Activated naive CD8-positive, alpha-beta T cell (primary cell): ENCODE results near the gene TRIM27.
"Not testable (repeated sequence)": the region's sequence is repeated elsewhere in the genome, so short reads cannot be mapped to it uniquely, and the experiment has no call there.

Experiments used
- H3K27ac Mint-ChIP-seq: one replicate; pipeline ENCODE4 v1.8.0; 2021; ENCODE audit warnings: mixed read lengths
- H3K27me3 Mint-ChIP-seq: one replicate; pipeline ENCODE4 v1.8.0; 2021; ENCODE audit warnings: mixed read lengths
- H3K36me3 Mint-ChIP-seq: one replicate; pipeline ENCODE4 v1.8.0; 2021; ENCODE audit warnings: mixed read lengths
- H3K4me1 Mint-ChIP-seq: one replicate; pipeline ENCODE4 v1.8.0; 2021; ENCODE audit warnings: low read depth, mixed read lengths
- H3K4me3 Mint-ChIP-seq: one replicate; pipeline ENCODE4 v1.8.0; 2021; ENCODE audit warnings: mild to moderate bottlenecking, mixed read lengths
- H3K9me3 Mint-ChIP-seq: one replicate; pipeline ENCODE4 v1.8.0; 2021; ENCODE audit warnings: low read depth, mixed read lengths

The TRIM27 gene, protein sequence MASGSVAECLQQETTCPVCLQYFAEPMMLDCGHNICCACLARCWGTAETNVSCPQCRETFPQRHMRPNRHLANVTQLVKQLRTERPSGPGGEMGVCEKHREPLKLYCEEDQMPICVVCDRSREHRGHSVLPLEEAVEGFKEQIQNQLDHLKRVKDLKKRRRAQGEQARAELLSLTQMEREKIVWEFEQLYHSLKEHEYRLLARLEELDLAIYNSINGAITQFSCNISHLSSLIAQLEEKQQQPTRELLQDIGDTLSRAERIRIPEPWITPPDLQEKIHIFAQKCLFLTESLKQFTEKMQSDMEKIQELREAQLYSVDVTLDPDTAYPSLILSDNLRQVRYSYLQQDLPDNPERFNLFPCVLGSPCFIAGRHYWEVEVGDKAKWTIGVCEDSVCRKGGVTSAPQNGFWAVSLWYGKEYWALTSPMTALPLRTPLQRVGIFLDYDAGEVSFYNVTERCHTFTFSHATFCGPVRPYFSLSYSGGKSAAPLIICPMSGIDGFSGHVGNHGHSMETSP

DNA sequence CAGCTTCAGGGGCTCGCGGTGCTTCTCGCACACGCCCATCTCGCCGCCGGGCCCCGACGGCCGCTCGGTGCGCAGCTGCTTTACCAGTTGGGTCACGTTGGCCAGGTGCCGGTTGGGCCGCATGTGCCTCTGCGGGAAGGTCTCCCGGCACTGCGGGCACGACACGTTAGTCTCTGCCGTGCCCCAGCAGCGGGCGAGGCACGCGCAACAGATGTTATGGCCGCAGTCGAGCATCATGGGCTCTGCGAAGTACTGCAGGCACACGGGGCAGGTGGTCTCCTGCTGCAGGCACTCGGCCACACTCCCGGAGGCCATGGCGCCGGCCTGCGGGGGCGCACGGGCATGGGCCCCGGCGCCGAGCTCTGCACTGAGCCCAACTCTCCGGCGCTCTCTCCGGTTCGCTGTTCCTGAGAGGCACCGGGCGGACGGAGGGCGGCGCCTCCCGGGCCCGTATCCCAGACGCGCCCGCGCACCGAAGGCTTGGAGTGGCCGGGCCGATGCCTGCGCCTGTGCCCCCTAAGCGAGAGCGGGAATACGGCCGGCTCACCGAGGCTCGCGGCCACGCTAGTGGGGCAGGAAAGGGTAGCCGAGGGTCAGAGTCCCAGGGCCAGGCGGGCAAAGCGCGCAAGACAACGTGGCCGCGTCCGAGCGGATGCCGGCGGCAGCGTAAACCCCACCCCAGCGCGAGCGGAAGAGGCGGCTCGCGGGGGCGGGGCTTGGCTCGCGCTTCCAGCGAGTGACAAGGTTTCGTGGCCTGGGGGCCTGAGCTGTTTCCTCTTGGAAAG lies at the start of gene TRIM27:
TRIM27 (minus strand) TSS at position 668 of the 785 bp plus-strand sequence; CDS start at position 315, 353 bp downstream.
- peaks cover 7% of the 10 kb centered on the region for H3K36me3 Mint-ChIP-seq
- H3K27ac Mint-ChIP-seq: peak within 1 kb of the TSS; percentile 90
- H3K27me3 Mint-ChIP-seq: no peaks in the 10 kb centered on the region
- H3K4me1 Mint-ChIP-seq: peaks cover 41% of the 10 kb centered on the region
- no peaks in the 10 kb centered on the region for H3K9me3 Mint-ChIP-seq
- peak within 1 kb of the TSS; percentile 93 for H3K4me3 Mint-ChIP-seq

DNA sequence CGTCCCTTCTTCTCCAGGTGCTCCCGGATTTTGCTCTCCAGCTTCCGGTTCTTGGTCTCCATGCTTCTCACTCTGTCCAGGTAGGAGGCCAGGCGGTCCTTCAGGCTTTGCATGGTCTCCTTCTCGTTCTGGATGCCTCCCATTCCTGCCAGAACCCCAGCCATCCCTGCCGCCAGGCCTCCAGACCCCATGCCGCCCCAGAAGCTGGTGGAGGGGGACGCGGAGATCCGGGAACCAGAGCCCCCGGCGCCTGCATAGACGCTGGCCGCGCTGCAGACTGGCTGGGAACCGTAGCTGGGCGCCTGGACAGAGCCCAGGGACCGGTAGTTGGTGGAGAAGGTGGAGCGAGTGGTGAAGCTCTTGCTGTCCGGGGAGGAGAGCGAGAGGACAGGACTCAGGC lies 46.3 kb upstream of the TRIM27 start:
- H3K27ac Mint-ChIP-seq, H3K4me3 Mint-ChIP-seq, H3K4me1 Mint-ChIP-seq, H3K9me3 Mint-ChIP-seq, H3K36me3 Mint-ChIP-seq, H3K27me3 Mint-ChIP-seq: not testable (repeated sequence)

DNA sequence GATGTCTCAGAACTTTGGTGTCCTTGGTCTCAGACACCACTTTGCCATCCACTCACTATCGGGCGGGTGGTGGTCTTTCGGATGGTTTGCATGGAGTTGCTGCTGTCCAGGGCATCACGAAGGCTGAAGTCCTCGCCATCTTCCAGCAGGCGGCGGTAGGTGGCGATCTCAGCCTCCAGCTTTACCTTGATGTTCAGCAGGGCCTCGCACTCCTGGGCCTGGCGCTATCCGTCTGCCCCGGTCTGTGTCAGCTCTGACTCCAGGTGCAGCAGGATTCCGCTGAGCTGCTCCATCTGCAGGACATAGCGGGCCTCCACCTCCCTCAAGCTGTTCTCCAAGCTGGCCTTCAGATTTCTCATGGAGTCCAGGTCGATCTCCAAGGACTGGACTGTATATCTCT lies 45.3 kb upstream of the TRIM27 start:
- peaks cover 3% of the 10 kb centered on the region for H3K27me3 Mint-ChIP-seq
- no peaks in the 10 kb centered on the region for H3K4me1 Mint-ChIP-seq
- no peaks in the 10 kb centered on the region for H3K9me3 Mint-ChIP-seq
- no peak overlapping the region for H3K4me3 Mint-ChIP-seq
- no peak overlapping the region for H3K27ac Mint-ChIP-seq
- no peaks in the 10 kb centered on the region for H3K36me3 Mint-ChIP-seq

DNA sequence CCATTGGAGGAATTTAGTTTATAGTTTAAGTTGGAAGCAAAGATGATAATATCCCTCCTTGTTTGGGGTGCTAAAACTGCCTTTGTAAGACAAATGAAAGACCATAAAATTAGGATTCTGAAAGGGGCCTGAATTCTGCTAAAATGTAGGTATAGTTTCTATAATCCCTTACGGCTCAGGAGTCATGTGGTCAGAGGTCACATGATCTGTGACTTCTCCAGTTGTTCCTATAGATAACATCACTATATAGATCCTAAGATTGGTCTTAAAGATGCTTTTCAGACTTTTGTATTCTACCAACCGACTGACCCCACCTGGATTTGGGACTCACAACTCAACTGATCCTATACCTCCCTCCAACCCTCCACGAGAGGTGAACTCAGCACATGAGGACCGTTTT lies 44.7 kb upstream of the TRIM27 start:
- Mint-ChIP-seq H3K27me3 (peaks cover under 1% of the 10 kb centered on the region), H3K4me1 (no peaks in the 10 kb centered on the region), H3K27ac (no peak overlapping the region), H3K4me3 (no peak overlapping the region), H3K36me3 (no peaks in the 10 kb centered on the region), H3K9me3 (no peaks in the 10 kb centered on the region)

DNA sequence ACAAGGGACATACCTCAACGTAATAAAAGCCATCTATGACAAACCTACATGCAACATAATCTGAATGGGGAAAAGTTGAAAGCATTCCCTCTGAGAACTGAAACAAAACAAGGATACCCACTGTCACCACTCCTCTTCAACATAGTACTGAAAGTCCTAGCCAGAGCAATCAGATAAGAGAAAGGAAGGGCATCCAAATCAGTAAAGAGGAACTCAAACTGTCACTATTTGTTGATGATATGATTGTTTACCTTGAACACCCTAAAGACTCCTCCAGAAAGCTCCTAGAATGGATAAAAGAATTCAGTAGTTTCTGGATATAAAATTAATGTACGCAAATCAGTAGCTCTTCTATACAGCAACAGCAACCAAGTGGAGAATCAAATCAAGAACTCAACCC lies 41.9 kb upstream of the TRIM27 start:
- Mint-ChIP-seq H3K4me1 (no peaks in the 10 kb centered on the region), H3K9me3 (no peaks in the 10 kb centered on the region), H3K36me3 (peaks cover 3% of the 10 kb centered on the region), H3K4me3 (no peak overlapping the region), H3K27me3 (peaks cover 3% of the 10 kb centered on the region), H3K27ac (no peak overlapping the region)

DNA sequence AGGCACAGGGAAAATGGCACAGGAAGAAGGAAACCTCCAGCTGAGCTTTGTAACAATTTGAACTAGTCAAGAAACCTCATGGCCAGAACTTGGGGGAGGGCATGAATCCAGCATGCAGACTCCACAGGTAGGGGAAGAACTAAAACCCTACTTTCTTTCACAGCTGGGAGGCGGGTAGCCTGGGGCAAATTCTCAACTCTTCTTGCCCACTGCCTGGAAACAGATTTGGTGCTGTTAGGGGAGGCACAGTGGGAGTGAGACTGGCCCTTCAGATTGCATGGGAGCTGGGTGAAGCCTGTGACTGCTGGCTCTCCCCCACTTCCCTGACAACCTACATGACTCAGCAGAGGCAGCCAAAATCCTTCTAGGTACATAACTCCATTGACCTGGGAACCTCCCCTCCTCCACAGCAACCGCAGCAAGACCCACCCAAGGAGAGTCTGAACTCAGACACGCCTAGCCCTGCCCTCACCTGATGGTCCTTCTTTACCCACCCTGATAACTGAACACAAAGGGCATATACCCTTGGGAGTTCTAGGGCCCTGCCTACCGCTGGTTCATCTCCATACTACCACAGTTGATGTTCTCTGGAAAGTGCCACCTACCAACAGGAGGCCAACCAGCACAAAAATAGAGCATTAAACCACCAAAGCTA lies 37.2 kb upstream of the TRIM27 start:
- Mint-ChIP-seq H3K27me3 (peaks cover 5% of the 10 kb centered on the region), H3K9me3 (no peaks in the 10 kb centered on the region), H3K4me1 (no peaks in the 10 kb centered on the region), H3K36me3 (peaks cover 3% of the 10 kb centered on the region), H3K27ac (no peak overlapping the region), H3K4me3 (no peak overlapping the region)

DNA sequence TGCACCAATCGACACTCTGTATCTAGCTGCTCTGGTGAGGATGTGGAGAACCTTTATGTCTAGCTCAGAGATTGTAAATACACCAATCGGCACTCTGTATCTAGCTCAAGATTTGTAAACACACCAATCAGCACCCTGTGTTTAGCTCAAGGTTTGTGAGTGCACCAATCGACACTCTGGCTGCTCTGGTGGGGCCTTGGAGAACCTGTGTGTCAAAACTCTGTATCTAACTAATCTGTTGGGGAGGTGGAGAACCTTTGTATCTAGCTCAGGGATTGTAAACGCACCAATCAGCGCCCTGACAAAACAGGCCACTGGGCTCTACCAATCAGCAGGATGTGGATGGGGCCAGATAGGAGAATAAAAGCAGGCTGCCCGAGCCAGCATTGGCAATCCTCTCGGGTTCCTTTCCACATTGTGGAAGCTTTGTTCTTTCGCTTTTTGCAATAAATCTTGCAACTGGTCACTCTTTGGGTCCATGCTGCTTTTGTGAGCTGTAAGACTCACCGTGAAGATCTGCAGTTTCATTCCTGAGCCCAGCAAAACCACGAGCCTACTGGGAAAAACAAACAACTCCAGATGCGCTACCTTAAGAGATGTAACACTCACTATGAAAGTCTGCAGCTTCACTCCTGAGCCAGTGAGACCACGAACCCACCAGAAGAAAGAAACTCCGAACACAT lies 34.9 kb upstream of the TRIM27 start:
- H3K9me3 Mint-ChIP-seq, H3K27ac Mint-ChIP-seq, H3K36me3 Mint-ChIP-seq, H3K4me3 Mint-ChIP-seq, H3K27me3 Mint-ChIP-seq: not testable (repeated sequence)
- H3K4me1 Mint-ChIP-seq: peaks cover 16% of the 10 kb centered on the region

DNA sequence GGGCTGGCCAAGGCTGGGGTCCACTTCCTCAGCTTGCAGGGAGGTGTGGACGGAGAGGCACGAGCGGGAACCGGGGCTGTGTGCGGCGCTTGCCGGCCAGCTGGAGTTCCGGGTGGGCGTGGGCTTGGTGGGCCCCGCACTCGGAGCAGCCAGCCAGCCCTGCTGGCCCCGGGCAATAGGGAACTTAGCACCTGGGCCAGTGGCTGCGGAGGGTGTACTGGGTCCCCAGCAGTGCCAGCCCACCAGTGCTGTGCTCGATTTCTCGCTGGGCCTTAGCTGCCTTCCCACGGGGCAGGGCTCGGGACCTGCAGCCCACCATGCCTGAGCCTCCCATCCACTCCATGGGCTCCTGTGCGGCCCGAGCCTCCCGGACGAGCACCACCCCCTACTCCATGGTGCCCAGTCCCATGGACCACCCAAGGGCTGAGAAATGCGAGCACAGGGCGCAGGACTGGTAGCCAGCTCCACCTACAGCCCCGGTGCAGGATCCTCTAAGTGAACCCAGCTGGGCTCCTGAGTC lies 34.1 kb upstream of the TRIM27 start:
- not testable (repeated sequence) for H3K36me3 Mint-ChIP-seq, H3K9me3 Mint-ChIP-seq, H3K27me3 Mint-ChIP-seq, H3K27ac Mint-ChIP-seq, H3K4me3 Mint-ChIP-seq
- peaks cover 20% of the 10 kb centered on the region for H3K4me1 Mint-ChIP-seq

DNA sequence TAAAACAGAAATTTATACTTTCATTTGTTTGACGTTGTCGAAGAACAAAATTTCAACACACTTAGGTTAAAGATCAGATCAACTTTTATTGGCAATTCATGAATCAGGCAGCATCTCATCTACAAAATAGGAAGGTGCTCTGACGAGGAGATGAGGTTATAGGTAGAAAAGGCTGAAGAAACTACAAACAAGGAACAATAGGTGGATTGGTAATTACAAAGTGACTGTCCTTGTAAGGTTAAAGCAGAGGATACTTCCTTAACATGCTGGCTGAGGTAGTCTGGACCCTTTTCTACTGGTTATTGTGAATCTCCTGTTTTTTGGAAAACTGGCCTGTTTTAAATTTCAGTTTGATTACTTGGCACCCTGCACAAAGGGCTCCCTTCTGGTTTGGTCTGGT lies 32.5 kb upstream of the TRIM27 start:
- no peak overlapping the region for H3K4me3 Mint-ChIP-seq
- H3K4me1 Mint-ChIP-seq: peaks cover 22% of the 10 kb centered on the region
- H3K9me3 Mint-ChIP-seq: no peaks in the 10 kb centered on the region
- no peak overlapping the region for H3K27ac Mint-ChIP-seq
- peaks cover under 1% of the 10 kb centered on the region for H3K36me3 Mint-ChIP-seq
- peaks cover 9% of the 10 kb centered on the region for H3K27me3 Mint-ChIP-seq

DNA sequence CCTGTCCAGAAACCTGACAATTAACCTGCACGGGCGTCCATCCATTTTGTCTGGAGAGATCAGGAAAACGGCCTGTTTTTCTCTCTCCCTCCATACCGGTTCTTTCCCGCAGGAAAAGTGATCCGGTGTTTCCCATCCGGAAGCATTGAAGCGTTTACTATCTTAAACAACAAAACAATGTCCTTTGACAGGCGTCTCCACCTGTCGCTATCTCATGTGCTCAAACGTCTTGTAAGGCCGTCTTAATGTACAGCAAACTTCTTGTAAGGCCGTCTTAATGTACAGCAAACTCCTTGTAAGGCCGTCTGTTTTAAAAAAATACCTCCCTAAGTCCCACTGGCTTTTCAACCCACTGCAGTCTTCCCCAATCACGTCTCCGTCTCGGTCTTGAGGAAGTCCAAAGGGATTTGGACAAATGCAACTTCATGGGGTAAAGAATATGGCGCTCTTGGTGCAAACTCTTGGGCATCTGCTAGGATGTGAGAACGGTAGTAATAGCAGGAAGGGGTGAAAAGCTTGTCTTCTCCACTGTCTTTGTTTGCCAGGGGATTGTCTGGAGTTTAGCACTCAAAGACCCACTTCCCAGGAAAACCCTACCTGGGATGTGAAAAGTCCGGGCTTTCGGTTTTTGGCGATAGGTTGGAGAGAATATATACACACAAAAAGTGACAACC lies 29.9 kb upstream of the TRIM27 start:
- H3K9me3 Mint-ChIP-seq: no peaks in the 10 kb centered on the region
- peak overlapping the region; percentile 89 for H3K4me3 Mint-ChIP-seq
- H3K4me1 Mint-ChIP-seq: peaks cover 22% of the 10 kb centered on the region
- peaks cover 7% of the 10 kb centered on the region for H3K27me3 Mint-ChIP-seq
- no peaks in the 10 kb centered on the region for H3K36me3 Mint-ChIP-seq
- H3K27ac Mint-ChIP-seq: peak overlapping the region; percentile 77

DNA sequence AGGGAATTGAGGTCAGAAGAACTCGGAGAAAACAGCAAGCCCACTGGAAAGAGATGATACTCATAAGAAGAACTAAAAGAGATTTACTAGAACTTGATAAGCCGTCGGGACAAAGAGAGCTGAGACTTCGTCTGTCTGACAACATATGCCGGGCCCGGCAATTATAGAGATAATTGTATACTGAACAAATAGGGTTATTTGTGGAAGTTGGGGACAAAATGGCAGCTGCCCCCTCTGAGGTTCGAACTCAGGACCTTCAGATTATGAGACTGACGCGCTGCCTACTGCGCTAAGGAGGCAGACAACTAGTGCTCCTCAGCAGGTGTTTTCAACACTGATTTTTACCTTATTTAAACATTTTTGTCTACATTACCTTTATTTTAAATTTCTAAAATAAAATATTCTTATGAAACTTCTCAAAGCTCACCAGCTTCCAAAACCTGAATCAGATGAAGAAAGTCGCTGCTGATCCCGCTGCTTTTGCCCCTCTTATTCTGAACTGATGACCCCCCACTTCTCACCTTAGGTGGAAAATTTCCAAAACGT lies 29.3 kb upstream of the TRIM27 start:
- Mint-ChIP-seq H3K4me1 (peaks cover 22% of the 10 kb centered on the region), H3K36me3 (no peaks in the 10 kb centered on the region), H3K4me3 (peak overlapping the region; percentile 89), H3K27me3 (peaks cover 7% of the 10 kb centered on the region), H3K27ac (peak overlapping the region; percentile 77), H3K9me3 (no peaks in the 10 kb centered on the region)

DNA sequence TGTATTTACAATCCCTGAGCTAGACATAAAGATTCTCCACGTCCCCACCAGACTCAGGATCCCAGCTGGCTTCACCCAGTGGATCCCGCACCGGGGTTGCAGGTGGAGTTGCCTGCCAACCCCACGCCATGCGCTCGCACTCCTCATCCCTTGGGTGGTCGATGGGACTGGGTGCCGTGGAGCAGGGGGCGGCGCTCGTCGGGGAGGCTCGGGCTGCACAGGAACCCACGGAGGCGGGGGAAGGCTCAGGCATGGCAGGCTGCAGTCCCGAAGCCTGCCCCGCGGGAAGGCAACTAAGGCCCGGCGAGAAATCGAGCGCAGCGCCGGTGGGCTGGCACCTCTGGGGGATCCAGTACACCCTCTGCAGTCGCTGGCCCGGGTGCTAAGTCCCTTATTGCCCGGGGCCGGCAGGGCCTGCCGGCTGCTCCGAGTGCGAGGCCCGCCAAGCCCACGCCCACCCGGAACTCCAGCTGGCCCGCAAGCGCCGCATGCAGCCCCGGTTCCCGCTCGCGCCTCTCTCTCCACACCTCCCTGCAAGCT lies 25.9 kb upstream of the TRIM27 start:
- H3K36me3 Mint-ChIP-seq, H3K9me3 Mint-ChIP-seq, H3K27ac Mint-ChIP-seq, H3K27me3 Mint-ChIP-seq, H3K4me3 Mint-ChIP-seq: not testable (repeated sequence)
- H3K4me1 Mint-ChIP-seq: peaks cover 16% of the 10 kb centered on the region

DNA sequence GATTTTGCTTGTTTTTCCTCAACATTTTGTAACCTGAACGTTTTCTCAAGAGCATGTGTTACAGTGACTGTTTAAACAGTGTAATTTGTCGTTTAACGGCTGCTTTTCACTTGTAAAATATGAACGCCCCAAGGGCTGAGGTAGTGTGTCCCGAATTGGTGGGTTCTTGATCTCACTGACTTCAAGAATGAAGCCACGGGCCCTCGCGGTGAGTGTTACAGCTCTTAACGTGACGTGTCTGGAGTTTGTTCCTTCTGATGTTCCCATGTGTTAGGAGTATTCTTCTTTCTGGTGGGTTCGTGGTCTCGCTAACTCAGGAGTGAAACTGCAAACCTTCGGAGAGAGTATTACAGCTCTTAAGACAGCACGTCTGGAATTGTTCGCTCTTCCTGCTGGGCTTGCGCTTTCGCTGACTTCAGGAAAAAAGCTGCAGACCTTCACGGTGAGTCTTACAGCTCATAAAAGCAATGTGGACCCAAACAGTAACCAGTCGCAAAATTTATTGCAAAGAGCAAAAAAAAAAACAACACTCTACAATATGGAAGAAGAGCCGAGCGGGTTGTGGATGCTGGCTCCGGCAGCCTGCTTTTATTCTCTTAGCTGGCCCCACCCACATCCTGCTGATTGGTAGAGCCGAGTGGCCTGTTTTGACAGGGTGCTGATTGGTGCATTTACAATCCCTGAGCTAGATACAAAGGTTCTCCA lies 25.1 kb upstream of the TRIM27 start:
- Mint-ChIP-seq H3K4me1 (peaks cover 18% of the 10 kb centered on the region), H3K27ac (no peak overlapping the region), H3K9me3 (peaks cover 4% of the 10 kb centered on the region), H3K27me3 (no peaks in the 10 kb centered on the region), H3K4me3 (no peak overlapping the region), H3K36me3 (no peaks in the 10 kb centered on the region)
